PFSK-1 (cell line): ENCODE measurements around the gene GARS1.

Experiments
- FOXP2 ChIP-seq: optimal IDR thresholded peaks from 2 replicates; pipeline ENCODE3; 2011; ENCODE audit warnings: borderline replicate concordance, control low read depth, inconsistent platforms; ENCODE audit not compliant: insufficient read depth; ENCODE audit errors: extremely low read length, extremely low read depth
- POLR2AphosphoS5 ChIP-seq: IDR thresholded peaks from 2 replicates; pipeline ENCODE4 v1.6.1; 2012; ENCODE audit warnings: low read depth, mild to moderate bottlenecking, control low read depth, low read length, moderate library complexity
- SIN3A ChIP-seq: IDR thresholded peaks from 2 replicates; pipeline ENCODE4 v1.6.1; 2012; ENCODE audit warnings: mild to moderate bottlenecking, low read length, moderate library complexity, borderline replicate concordance; ENCODE audit not compliant: insufficient read depth
- TAF1 ChIP-seq: IDR thresholded peaks from 2 replicates; pipeline ENCODE4 v1.6.1; 2012; ENCODE audit warnings: low read length, control low read depth, borderline replicate concordance; ENCODE audit not compliant: insufficient read depth
- TF ChIP-seq, protein P1 (sequence below), 2 experiments: IDR thresholded peaks; 2 replicates each; pipeline versions ENCODE4 v1.6.1 to v1.8.0; 2011 to 2012; ENCODE audit warnings: low read depth in 2 of 2, low read length in 2 of 2, control low read depth in 1 of 2, inconsistent platforms in 1 of 2, mild to moderate bottlenecking in 1 of 2, moderate library complexity in 1 of 2; ENCODE audit not compliant: insufficient read depth in 1 of 2

GARS1 gene

DNA sequence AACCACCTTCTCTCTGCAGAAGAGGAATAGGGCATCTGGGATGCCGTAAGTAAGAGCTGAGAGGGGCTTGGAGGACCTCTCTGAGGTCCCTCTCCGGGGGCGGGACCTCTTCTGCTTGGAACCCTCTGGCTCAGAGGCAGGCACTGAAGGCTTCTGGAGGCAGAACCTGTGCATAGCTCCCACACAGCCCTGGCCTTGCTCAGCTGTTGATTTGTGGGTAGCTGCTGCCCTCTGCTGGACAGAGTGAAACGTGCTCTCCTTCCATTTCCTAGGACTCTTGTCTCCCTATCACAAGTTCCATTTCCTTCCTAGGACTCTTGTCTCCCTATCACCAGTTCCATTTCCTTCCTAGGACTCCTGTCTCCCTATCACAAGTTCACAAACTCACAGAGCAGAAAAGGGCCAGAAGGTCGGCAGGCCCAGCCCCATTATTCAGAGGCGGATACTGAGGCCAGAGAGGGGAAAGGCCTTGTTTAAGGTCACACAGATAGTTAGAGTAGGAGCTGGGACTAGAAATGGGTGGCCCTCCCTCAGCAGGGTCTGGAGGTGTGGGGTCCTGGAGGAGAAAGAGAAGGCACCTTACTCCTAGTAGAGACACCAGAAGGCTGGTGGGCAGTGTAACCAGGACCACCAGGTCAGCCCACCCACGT is 30.3 kb upstream of the GARS1 start:
- TF ChIP-seq POLR2AphosphoS5 = no peak
- no peak for TF ChIP-seq SIN3A
- TF ChIP-seq TAF1 = no peak
- TF ChIP-seq, protein P1, sequence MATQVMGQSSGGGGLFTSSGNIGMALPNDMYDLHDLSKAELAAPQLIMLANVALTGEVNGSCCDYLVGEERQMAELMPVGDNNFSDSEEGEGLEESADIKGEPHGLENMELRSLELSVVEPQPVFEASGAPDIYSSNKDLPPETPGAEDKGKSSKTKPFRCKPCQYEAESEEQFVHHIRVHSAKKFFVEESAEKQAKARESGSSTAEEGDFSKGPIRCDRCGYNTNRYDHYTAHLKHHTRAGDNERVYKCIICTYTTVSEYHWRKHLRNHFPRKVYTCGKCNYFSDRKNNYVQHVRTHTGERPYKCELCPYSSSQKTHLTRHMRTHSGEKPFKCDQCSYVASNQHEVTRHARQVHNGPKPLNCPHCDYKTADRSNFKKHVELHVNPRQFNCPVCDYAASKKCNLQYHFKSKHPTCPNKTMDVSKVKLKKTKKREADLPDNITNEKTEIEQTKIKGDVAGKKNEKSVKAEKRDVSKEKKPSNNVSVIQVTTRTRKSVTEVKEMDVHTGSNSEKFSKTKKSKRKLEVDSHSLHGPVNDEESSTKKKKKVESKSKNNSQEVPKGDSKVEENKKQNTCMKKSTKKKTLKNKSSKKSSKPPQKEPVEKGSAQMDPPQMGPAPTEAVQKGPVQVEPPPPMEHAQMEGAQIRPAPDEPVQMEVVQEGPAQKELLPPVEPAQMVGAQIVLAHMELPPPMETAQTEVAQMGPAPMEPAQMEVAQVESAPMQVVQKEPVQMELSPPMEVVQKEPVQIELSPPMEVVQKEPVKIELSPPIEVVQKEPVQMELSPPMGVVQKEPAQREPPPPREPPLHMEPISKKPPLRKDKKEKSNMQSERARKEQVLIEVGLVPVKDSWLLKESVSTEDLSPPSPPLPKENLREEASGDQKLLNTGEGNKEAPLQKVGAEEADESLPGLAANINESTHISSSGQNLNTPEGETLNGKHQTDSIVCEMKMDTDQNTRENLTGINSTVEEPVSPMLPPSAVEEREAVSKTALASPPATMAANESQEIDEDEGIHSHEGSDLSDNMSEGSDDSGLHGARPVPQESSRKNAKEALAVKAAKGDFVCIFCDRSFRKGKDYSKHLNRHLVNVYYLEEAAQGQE (IDR thresholded peaks at IDR 0.05; ENCODE audit: insufficient read depth in 1 of 2, low read depth in 2 of 2, low read length in 2 of 2) = no peak
- no peak for TF ChIP-seq FOXP2

DNA sequence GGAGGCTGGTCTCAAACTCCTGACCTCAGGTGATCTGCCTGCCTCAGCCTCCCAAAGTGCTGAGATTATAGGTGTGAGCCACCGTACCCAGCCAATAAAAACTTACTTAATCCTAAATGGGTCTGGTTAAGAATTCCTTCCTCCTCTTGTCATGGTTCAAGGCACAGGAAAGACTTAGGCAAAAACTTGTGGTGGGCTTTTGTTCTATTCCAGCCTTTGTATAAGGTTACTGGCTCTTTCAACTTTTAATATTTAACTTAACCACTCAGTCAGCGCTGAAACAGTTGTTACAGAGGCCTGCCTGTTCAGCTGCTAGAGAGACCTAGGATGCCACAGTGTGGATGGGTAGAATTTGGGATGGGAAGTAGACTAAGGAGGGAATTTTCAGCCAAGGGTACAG is 28.1 kb upstream of the GARS1 start:
- TF ChIP-seq POLR2AphosphoS5 = no peak
- no peak for TF ChIP-seq FOXP2
- no peak for TF ChIP-seq TAF1
- no peak for TF ChIP-seq SIN3A
- TF ChIP-seq, protein P1 (IDR thresholded peaks at IDR 0.05; ENCODE audit: insufficient read depth in 1 of 2, low read depth in 2 of 2, low read length in 2 of 2) = no peak

DNA sequence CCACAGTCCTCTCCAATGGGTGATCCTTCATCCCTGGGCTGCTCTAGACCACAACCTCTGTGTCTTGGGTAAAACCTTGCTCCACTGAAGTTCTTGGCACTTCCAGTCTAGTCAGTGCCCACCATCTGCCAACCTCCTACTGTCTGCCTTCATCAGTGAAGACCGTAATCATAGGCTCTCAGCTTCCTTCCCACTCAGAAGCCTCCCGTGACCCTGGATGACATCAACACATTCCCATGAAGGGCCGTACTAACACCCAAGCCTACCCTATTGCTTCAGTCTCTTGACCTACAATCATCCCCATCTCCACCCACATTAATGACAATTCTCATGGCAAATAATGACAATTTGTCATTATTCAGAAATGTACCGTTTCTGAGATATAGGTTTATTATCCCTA is 27.6 kb upstream of the GARS1 start:
- TF ChIP-seq FOXP2 (no peak), SIN3A (no peak), TAF1 (no peak), POLR2AphosphoS5 (no peak)
- TF ChIP-seq, protein P1 (IDR thresholded peaks at IDR 0.05; ENCODE audit: insufficient read depth in 1 of 2, low read depth in 2 of 2, low read length in 2 of 2) = no peak

DNA sequence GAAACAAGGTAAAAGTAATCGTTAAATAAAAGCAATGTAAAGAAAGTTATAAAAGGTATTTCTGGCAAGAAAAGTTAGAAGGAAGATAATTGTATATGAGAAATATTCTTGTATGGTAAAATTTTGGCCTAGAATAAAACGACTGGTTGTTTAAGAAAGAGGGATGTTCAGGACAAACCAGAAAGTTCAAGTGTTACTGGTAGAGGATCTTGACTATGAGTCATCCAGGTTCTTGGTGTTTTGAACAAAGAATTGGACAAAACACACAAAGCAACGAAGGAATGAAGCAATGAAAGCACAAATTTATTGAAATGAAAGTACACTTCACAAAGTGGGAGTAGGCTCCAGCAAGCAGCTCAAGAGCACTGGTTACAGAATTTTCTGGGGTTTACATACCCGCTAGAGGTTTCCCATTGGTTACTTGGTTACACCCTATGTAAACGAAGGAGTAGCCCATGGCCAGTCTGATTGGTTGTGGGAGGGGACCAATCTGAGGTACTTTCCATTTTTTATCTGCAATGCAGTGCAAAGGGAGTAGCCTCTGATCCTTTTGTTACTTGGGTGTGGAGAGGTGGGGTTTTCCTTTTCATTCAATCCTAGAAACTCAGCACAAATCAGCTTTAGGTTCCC is 22.4 kb upstream of the GARS1 start:
- TF ChIP-seq, protein P1 (IDR thresholded peaks at IDR 0.05; ENCODE audit: insufficient read depth in 1 of 2, low read depth in 2 of 2, low read length in 2 of 2) = no peak
- no peak for TF ChIP-seq SIN3A
- TF ChIP-seq POLR2AphosphoS5 = no peak
- no peak for TF ChIP-seq TAF1
- TF ChIP-seq FOXP2 = no peak

DNA sequence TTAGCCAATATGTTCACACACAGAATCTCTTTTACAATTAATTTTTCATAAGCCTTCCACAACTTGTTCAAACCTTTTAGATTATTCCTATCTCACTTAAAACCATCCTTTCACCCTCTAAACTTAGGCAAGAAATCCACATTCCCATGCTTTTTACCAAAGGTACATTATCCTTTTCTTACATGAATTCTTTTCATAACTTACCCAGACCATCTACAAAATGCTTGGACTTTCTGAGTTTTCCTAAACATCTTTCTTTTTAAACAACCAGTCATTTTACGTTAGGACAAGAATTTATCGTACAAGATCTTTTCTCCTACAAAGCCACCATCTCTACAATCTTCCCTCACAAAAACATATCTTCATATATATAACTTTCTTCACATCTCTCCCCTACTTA is 18.8 kb upstream of the GARS1 start:
- no peak for TF ChIP-seq TAF1
- TF ChIP-seq, protein P1 (IDR thresholded peaks at IDR 0.05; ENCODE audit: insufficient read depth in 1 of 2, low read depth in 2 of 2, low read length in 2 of 2) = no peak
- no peak for TF ChIP-seq FOXP2
- TF ChIP-seq POLR2AphosphoS5 = no peak
- TF ChIP-seq SIN3A = no peak
